CD14-positive monocyte (primary cell): ENCODE data around the gene DALRD3. TPM values are rescaled to one million over a fixed set of nuclear protein-coding genes. Genes with fewer than 3 reads are reported as not detected.

Experiments
- DNase-seq, 3 donors: peaks; one replicate each; pipeline ENCODE4 v3.0.0-alpha.2; 2011 to 2022
- H2AFZ ChIP-seq: 2 replicates; pipeline ENCODE4 v1.6.0; 2012; ENCODE audit warnings: mild to moderate bottlenecking, low read depth, low read length, inconsistent platforms; ENCODE audit not compliant: insufficient read depth, poor library complexity, severe bottlenecking
- H3K27ac ChIP-seq, 2 donors: 1 replicate in 1 of 2; 2 replicates in 1 of 2; pipeline ENCODE4 v1.5.1; 2012 to 2013; ENCODE audit warnings: low read length in 2 of 2, control low read depth in 1 of 2, inconsistent platforms in 1 of 2, low read depth in 1 of 2, mild to moderate bottlenecking in 1 of 2
- H3K27me3 ChIP-seq, 2 donors: one replicate each; pipeline versions ENCODE4 v1.6.0 to v1.6.1; 2011 to 2013; ENCODE audit warnings: low read length in 2 of 2; ENCODE audit not compliant: control insufficient read depth in 2 of 2, insufficient read depth in 2 of 2
- H3K36me3 ChIP-seq, 2 donors: replicated peaks in 1 of 2; 1 replicate in 1 of 2; 2 replicates in 1 of 2; pipeline versions ENCODE4 v1.5.1 to v1.6.1; 2012 to 2013; ENCODE audit warnings: low read length in 2 of 2, control low read depth in 1 of 2, inconsistent platforms in 1 of 2, mild to moderate bottlenecking in 1 of 2; ENCODE audit not compliant: insufficient read depth in 2 of 2, control insufficient read depth in 1 of 2
- H3K4me1 ChIP-seq, 2 donors: 1 replicate in 1 of 2; 2 replicates in 1 of 2; pipeline versions ENCODE4 v1.5.1 to v1.6.1; 2012 to 2013; ENCODE audit warnings: low read length in 2 of 2, control low read depth in 1 of 2, inconsistent platforms in 1 of 2, mild to moderate bottlenecking in 1 of 2, moderate library complexity in 1 of 2; ENCODE audit not compliant: insufficient read depth in 2 of 2, control insufficient read depth in 1 of 2
- H3K4me2 ChIP-seq: replicated peaks from 2 replicates; pipeline ENCODE3; 2012; ENCODE audit warnings: low read length, moderate library complexity, mild to moderate bottlenecking; ENCODE audit not compliant: poor library complexity, severe bottlenecking; ENCODE audit errors: extremely low read depth
- H3K4me3 ChIP-seq, 3 experiments: fragments of 200-600 bp in 1 of 3; sonication (generic) in 1 of 3; replicated peaks in 1 of 3; 1 replicate in 2 of 3; 2 replicates in 1 of 3; pipeline ENCODE4 v1.5.1; 2011 to 2013; ENCODE audit warnings: low read length in 3 of 3, mild to moderate bottlenecking in 3 of 3, control low read depth in 2 of 3, low read depth in 2 of 3, inconsistent platforms in 1 of 3, moderate library complexity in 1 of 3
- H3K79me2 ChIP-seq: 2 replicates; pipeline ENCODE4 v1.6.0; 2012; ENCODE audit warnings: mild to moderate bottlenecking, control low read depth, inconsistent platforms, low read length, moderate library complexity; ENCODE audit not compliant: insufficient read depth
- H3K9ac ChIP-seq: 2 replicates; pipeline ENCODE4 v1.6.0; 2017; ENCODE audit warnings: low read length, mild to moderate bottlenecking; ENCODE audit not compliant: insufficient read depth, poor library complexity, severe bottlenecking
- H3K9me3 ChIP-seq, 2 donors: replicated peaks in 1 of 2; 1 replicate in 1 of 2; 2 replicates in 1 of 2; pipeline versions ENCODE4 v1.5.1 to v1.6.1; 2012 to 2013; ENCODE audit warnings: low read length in 2 of 2, control low read depth in 1 of 2; ENCODE audit not compliant: control insufficient read depth in 1 of 2, insufficient read depth in 1 of 2
- H4K20me1 ChIP-seq: 2 replicates; pipeline ENCODE4 v1.6.0; 2012; ENCODE audit warnings: mild to moderate bottlenecking, low read length, control low read depth, moderate library complexity; ENCODE audit not compliant: insufficient read depth
- H3K27ac Mint-ChIP-seq, 7 donors: one replicate each; pipeline ENCODE4 v1.8.0; 2020; ENCODE audit warnings: mild to moderate bottlenecking in 7 of 7, mixed read lengths in 7 of 7, moderate library complexity in 6 of 7, inconsistent platforms in 2 of 7
- H3K27me3 Mint-ChIP-seq, 3 donors: one replicate each; pipeline ENCODE4 v1.8.0; 2021 to 2022; ENCODE audit warnings: low read depth in 3 of 3, mild to moderate bottlenecking in 3 of 3, mixed read lengths in 3 of 3, moderate library complexity in 3 of 3, inconsistent platforms in 1 of 3
- H3K36me3 Mint-ChIP-seq, 2 donors: one replicate each; pipeline ENCODE4 v1.8.0; 2020; ENCODE audit warnings: mixed read lengths in 2 of 2, inconsistent platforms in 1 of 2, mild to moderate bottlenecking in 1 of 2
- H3K4me1 Mint-ChIP-seq: one replicate; pipeline ENCODE4 v1.8.0; 2020; ENCODE audit warnings: mild to moderate bottlenecking, mixed read lengths
- H3K4me3 Mint-ChIP-seq, 2 donors: one replicate each; pipeline ENCODE4 v1.8.0; 2020; ENCODE audit warnings: mild to moderate bottlenecking in 2 of 2, mixed read lengths in 2 of 2, moderate library complexity in 1 of 2
- H3K9me3 Mint-ChIP-seq, 7 donors: one replicate each; pipeline ENCODE4 v1.8.0; 2020 to 2022; ENCODE audit warnings: mixed read lengths in 7 of 7, mild to moderate bottlenecking in 6 of 7, moderate library complexity in 6 of 7, inconsistent platforms in 2 of 7
- CTCF ChIP-seq: fragments of 200-600 bp; IDR thresholded peaks from one replicate; pipeline ENCODE4 v1.8.0; 2022; ENCODE audit warnings: antibody characterized with exemption, mild to moderate bottlenecking
- WGBS: methylation state at CpG from one replicate; pipeline ENCODE4 v1.1.5; 2013; ENCODE audit warnings: missing lambda C conversion rate; ENCODE audit not compliant: insufficient coverage; 5-methylcytosine and 5-hydroxymethylcytosine counted together
- intact Hi-C, 2 donors: fragments of 100-400 bp; cut with micrococcal nuclease; formaldehyde crosslinking; loops; one replicate each; pipeline versions ENCODE4 v1.15.0 to v1.15.1; 2023
- polyA plus RNA-seq, 3 donors: library from polyadenylated mRNA; depleted of rRNA in 1 of 3; unstranded in 2 of 3; stranded (reverse) in 1 of 3; fragments of 300-500 nt in 2 of 3; fragments of >200 nt in 1 of 3; fragmentation: Illumina TruSeq in 2 of 3; gene quantifications; 1 replicate in 2 of 3; 2 replicates in 1 of 3; pipeline ENCODE4 v1.2.3, GENCODE V29; 2012 to 2021

DALRD3 gene
- polyA plus RNA-seq, 3 donors = 15.0 to 42.1 (median 20.0) TPM

DNA sequence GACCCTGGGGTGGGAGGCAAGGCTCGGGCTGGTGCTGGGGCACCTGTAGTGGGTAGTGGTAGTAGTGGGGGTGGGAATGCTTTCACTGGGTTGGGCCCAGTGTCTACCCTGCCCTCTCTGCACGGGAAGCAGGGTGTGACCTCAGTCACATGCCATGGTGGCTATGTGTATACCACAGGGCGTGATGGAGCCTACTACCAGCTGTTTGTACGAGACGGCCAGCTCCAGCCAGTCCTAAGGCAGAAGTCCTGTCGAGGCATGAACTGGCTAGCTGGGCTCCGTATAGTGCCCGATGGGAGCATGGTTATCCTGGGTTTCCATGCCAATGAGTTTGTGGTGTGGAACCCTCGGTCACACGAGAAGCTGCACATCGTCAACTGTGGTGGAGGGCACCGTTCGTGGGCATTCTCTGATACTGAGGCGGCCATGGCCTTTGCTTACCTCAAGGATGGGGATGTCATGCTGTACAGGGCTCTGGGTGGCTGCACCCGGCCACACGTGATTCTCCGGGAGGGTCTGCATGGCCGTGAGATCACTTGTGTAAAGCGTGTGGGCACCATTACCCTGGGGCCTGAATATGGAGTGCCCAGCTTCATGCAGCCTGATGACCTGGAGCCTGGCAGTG lies 5.2 kb downstream of the DALRD3 start:
- Mint-ChIP-seq H3K9me3 (no peaks in the 10 kb centered on the region), H3K27ac (no peak overlapping the region), H3K4me3 (no peak overlapping the region), H3K27me3 (no peaks in the 10 kb centered on the region), H3K36me3 (peaks cover 28 to 59% of the 10 kb centered on the region in 2 donors), H3K4me1 (peaks cover 18% of the 10 kb centered on the region)
- intact Hi-C loops = no loop called here
- no peak overlapping the region for H2AFZ ChIP-seq
- H3K79me2 ChIP-seq = peaks cover 40% of the 10 kb centered on the region
- no peaks in the 10 kb centered on the region for H3K9me3 ChIP-seq
- peaks cover 52% of the 10 kb centered on the region for H4K20me1 ChIP-seq
- H3K4me1 ChIP-seq = peaks cover 12 to 23% of the 10 kb centered on the region in 2 donors
- no peak overlapping the region for H3K4me3 ChIP-seq
- no peak for TF ChIP-seq CTCF
- H3K27ac ChIP-seq = no peak overlapping the region
- no peak overlapping the region for H3K4me2 ChIP-seq
- no peak overlapping the region for H3K9ac ChIP-seq
- peaks cover 41 to 55% of the 10 kb centered on the region in 2 donors for H3K36me3 ChIP-seq
- no peak for DNase-seq
- WGBS = 92% methylated on average over 19 of the region's 19 CpGs
- no peaks in the 10 kb centered on the region for H3K27me3 ChIP-seq

DNA sequence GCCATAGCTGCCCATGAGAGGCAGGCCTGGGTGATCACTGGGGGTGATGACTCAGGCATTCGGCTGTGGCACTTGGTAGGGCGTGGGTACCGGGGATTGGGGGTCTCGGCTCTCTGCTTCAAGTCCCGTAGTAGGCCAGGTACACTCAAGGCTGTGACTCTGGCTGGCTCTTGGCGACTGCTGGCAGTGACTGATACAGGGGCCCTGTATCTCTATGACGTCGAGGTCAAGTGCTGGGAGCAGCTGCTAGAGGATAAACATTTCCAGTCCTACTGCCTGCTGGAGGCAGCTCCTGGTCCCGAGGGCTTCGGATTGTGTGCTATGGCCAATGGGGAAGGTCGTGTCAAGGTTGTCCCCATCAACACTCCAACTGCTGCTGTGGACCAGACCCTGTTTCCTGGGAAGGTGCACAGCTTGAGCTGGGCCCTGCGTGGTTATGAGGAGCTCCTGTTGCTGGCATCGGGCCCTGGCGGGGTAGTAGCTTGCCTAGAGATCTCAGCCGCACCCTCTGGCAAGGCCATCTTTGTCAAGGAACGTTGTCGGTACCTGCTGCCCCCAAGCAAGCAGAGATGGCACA lies 5.9 kb downstream of the DALRD3 start:
- H3K36me3 ChIP-seq = peaks cover 41 to 55% of the 10 kb centered on the region in 2 donors
- 98% methylated on average over 14 of the region's 17 CpGs for WGBS
- H3K79me2 ChIP-seq = peaks cover 44% of the 10 kb centered on the region
- peaks cover 18% of the 10 kb centered on the region for H3K4me1 Mint-ChIP-seq
- no peak overlapping the region for H2AFZ ChIP-seq
- H3K4me3 Mint-ChIP-seq = no peak overlapping the region
- no peak for DNase-seq
- no peak overlapping the region for H3K9ac ChIP-seq
- no peak overlapping the region for H3K4me2 ChIP-seq
- H3K9me3 ChIP-seq = no peaks in the 10 kb centered on the region
- H3K36me3 Mint-ChIP-seq = peaks cover 28 to 59% of the 10 kb centered on the region in 2 donors
- intact Hi-C loops = no loop called here
- no peaks in the 10 kb centered on the region for H3K9me3 Mint-ChIP-seq
- H3K4me1 ChIP-seq = peaks cover 14 to 23% of the 10 kb centered on the region in 2 donors
- peaks cover 52% of the 10 kb centered on the region for H4K20me1 ChIP-seq
- no peak overlapping the region for H3K4me3 ChIP-seq
- peak overlapping the region in 1 of 7 donors; percentile 16 for H3K27ac Mint-ChIP-seq
- no peak for TF ChIP-seq CTCF
- no peaks in the 10 kb centered on the region for H3K27me3 ChIP-seq
- H3K27me3 Mint-ChIP-seq = peaks cover 0 to 1% (median 0%) of the 10 kb centered on the region in 3 donors
- H3K27ac ChIP-seq = no peak overlapping the region
